HEK293T (cell line): ENCODE data around the gene OSER1.

Source experiments
- CTCF ChIA-PET: fragments of 350-600 bp; formaldehyde crosslinking; extraction: SDS; loops from one replicate; lab custom pipeline; 2021; ENCODE audit warnings: antibody characterized with exemption, inconsistent platforms; lab: Yijun Ruan, JAX
- POLR2A ChIA-PET: fragments of 350-600 bp; formaldehyde crosslinking; extraction: SDS; loops from one replicate; lab custom pipeline; 2020; ENCODE audit warnings: antibody characterized with exemption, inconsistent platforms; lab: Yijun Ruan, JAX
- DNase-seq: peaks from one replicate; pipeline ENCODE4 v3.0.0; 2012; ENCODE audit warnings: mixed read lengths; ENCODE audit errors: extremely low spot score
- CTBP1 ChIP-seq: fragments of 450-650 bp; IDR thresholded peaks from 2 replicates; pipeline ENCODE4 v1.6.1; 2016; ENCODE audit warnings: borderline replicate concordance
- ELF4 ChIP-seq: fragments of 450-650 bp; IDR thresholded peaks from 2 replicates; pipeline ENCODE4 v1.6.1; 2017; ENCODE audit warnings: antibody characterized with exemption
- FOXA1 ChIP-seq: fragments of 450-650 bp; IDR thresholded peaks from 2 replicates; pipeline ENCODE4 v1.6.1; 2016; ENCODE audit warnings: mild to moderate bottlenecking
- FOXK2 ChIP-seq: fragments of 450-650 bp; IDR thresholded peaks from 2 replicates; pipeline ENCODE4 v1.6.1; 2016; ENCODE audit warnings: mild to moderate bottlenecking
- FOXM1 ChIP-seq: fragments of 450-650 bp; IDR thresholded peaks from 2 replicates; pipeline ENCODE4 v1.6.1; 2017; ENCODE audit warnings: mild to moderate bottlenecking, borderline replicate concordance
- HDGF ChIP-seq: fragments of 450-650 bp; IDR thresholded peaks from 2 replicates; pipeline ENCODE4 v1.6.1; 2017; ENCODE audit warnings: antibody characterized with exemption, borderline replicate concordance
- L3MBTL2 ChIP-seq: fragments of 450-650 bp; conservative IDR thresholded peaks from 2 replicates; pipeline ENCODE4 v1.6.1; 2016; ENCODE audit warnings: mild to moderate bottlenecking
- LEF1 ChIP-seq: fragments of 450-650 bp; IDR thresholded peaks from 2 replicates; pipeline ENCODE4 v1.6.1; 2017; ENCODE audit warnings: mild to moderate bottlenecking, borderline replicate concordance
- SUZ12 ChIP-seq: fragments of 450-650 bp; IDR thresholded peaks from 2 replicates; pipeline ENCODE4 v1.6.1; 2016; ENCODE audit warnings: mild to moderate bottlenecking
- ZNF384 ChIP-seq: fragments of 450-650 bp; IDR thresholded peaks from 2 replicates; pipeline ENCODE4 v1.6.1; 2016

The OSER1 gene

GRCh38 chr20:44146272-44146671 lies 64.3 kb downstream of the OSER1 start:
- CTCF ChIA-PET: no interaction called here
- POLR2A ChIA-PET: no interaction called here
- DNase-seq: no peak
- no peak for TF ChIP-seq FOXK2
- no peak for TF ChIP-seq CTBP1
- TF ChIP-seq ZNF384: no peak
- no peak for TF ChIP-seq FOXM1
- no peak for TF ChIP-seq HDGF
- no peak for TF ChIP-seq LEF1
- TF ChIP-seq ELF4: no peak
- no peak for TF ChIP-seq SUZ12
- TF ChIP-seq FOXA1: no peak
- no peak for TF ChIP-seq L3MBTL2
